SK-N-SH treated with all-trans-retinoic acid at 6 μM for 48 hours (cell line): ENCODE results near the gene LGALS3BP.
"Not testable (repeated sequence)": the region's sequence is repeated elsewhere in the genome, so short reads cannot be mapped to it uniquely, and the experiment has no call there.

ENCODE experiments used
- ZFP3 ChIP-seq: fragments of 250-450 bp; sonication (Bioruptor Pico); IDR thresholded peaks from 2 replicates; pipeline ENCODE4 v1.5.0; 2020; ENCODE audit warnings: mild to moderate bottlenecking, moderate library complexity
- ZFP30 ChIP-seq: fragments of 450-650 bp; formaldehyde crosslinking; IDR thresholded peaks from 2 replicates; pipeline ENCODE4 v1.5.0; 2022; ENCODE audit warnings: mild to moderate bottlenecking, moderate library complexity
- ZNF8 ChIP-seq: fragments of 450-650 bp; formaldehyde crosslinking; IDR thresholded peaks from 2 replicates; pipeline ENCODE4 v1.5.0; 2020; ENCODE audit warnings: mild to moderate bottlenecking, moderate library complexity
- TF ChIP-seq, protein P1 (sequence below): fragments of 250-450 bp; sonication (Bioruptor Pico); IDR thresholded peaks from 2 replicates; pipeline ENCODE4 v1.5.1; 2020; ENCODE audit warnings: low read depth, mild to moderate bottlenecking, moderate library complexity

DNA sequence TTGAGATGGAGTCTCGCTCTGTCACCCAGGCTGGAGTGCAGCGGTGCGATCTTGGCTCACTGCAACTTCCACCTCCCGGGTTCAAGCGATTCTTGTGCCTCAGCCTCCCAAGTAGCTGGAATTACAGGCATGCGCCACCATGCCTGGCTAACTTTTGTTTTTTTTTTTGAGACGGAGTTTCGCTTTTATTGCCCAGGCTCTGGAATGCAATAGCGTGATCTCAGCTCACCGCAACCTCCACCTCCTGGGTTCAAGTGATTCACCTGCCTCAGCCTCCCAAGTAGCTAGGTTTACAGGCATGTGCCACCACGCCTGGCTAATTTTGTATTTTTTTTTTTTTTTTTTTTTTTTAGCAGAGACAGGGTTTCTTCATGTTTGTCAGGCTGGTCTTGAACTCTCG is 34.3 kb downstream of the LGALS3BP start:
- TF ChIP-seq, protein P1, sequence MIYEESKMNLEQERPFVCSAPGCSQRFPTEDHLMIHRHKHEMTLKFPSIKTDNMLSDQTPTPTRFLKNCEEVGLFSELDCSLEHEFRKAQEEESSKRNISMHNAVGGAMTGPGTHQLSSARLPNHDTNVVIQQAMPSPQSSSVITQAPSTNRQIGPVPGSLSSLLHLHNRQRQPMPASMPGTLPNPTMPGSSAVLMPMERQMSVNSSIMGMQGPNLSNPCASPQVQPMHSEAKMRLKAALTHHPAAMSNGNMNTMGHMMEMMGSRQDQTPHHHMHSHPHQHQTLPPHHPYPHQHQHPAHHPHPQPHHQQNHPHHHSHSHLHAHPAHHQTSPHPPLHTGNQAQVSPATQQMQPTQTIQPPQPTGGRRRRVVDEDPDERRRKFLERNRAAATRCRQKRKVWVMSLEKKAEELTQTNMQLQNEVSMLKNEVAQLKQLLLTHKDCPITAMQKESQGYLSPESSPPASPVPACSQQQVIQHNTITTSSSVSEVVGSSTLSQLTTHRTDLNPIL (CRISPR knock-in tag) = not testable (repeated sequence)
- TF ChIP-seq ZFP30, ZFP3, ZNF8 (CRISPR knock-in tag): not testable (repeated sequence)
